ENCODE data around the gene ZCWPW1. TPM values are rescaled to one million over a fixed set of nuclear protein-coding genes. Genes with fewer than 3 reads are reported as not detected.

Gene ZCWPW1
- total RNA-seq, 2 donors from 2014 or later = 5.5 to 34.6 TPM

DNA sequence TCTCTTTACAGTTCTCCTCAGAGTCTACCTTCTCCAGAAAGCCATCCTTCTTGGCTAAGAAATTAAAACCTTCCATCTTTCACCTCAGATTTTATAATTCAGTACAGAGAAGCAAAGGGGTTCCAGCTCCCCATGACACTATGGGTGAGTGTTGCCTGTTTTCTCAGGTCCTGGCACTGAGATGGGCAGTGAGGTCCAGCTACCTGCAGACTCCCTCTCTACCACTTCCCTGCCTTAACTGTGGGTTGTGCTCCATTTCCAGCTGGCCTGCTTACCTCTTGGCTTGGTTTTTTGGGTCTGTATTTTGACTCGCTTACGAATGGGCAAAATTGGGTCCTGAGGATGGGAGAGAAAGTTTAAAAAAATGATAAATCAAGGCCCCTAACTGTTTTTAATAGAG is 26.3 kb downstream of the ZCWPW1 start:
- WGBS = 100% methylated on average over 2 of the region's 2 CpGs
- no peak overlapping the region for H3K27ac ChIP-seq
- H3K4me1 ChIP-seq (replicated peaks) = no peaks in the 10 kb centered on the region
- no peak for DNase-seq (ENCODE audit: low spot score)
- no peak overlapping the region for H3K4me3 ChIP-seq
- H3K27me3 ChIP-seq (replicated peaks; ENCODE audit: insufficient read depth) = no peaks in the 10 kb centered on the region
- TF ChIP-seq POLR2A (IDR thresholded peaks at IDR 0.05) (no peak), CTCF (IDR thresholded peaks at IDR 0.05) (no peak), POLR2AphosphoS5 (IDR thresholded peaks at IDR 0.05) (no peak)
- intact Hi-C loops (cut with DNase I) = no loop called here
- H3K36me3 ChIP-seq = no peaks in the 10 kb centered on the region
- no peaks in the 10 kb centered on the region for H3K9me3 ChIP-seq

GRCh38 chr7:100401811-100402210 is 26.7 kb downstream of the ZCWPW1 start:
- no peak for DNase-seq (ENCODE audit: low spot score)
- Histone ChIP-seq H3K4me3 (no peak overlapping the region), H3K27me3 (replicated peaks; ENCODE audit: insufficient read depth) (no peaks in the 10 kb centered on the region), H3K9me3 (no peaks in the 10 kb centered on the region), H3K27ac (no peak overlapping the region), H3K36me3 (no peaks in the 10 kb centered on the region), H3K4me1 (replicated peaks) (no peaks in the 10 kb centered on the region)
- intact Hi-C loops (cut with DNase I) = no loop called here
- no peak for TF ChIP-seq POLR2A (IDR thresholded peaks at IDR 0.05)
- 86% methylated on average over 5 of the region's 5 CpGs for WGBS

DNA sequence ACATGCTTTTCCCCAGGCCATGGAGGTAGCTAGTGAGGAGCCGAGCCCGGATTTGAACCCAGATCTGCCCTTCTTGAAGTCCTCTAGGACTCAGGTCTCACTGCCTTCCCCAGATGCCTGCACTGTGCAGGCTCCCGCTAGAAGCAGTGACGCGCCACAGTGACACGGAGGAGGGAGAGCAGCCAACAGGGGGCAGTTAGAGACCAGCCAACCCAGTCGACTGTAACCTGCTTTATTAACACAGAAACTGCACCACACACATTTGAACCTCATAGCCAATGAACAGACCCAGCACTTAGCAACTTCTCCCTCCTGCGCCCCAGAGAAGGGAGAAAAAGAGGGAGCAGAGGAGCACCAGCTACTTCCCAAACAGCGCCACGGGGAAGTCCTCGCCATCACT is 27.8 kb downstream of the ZCWPW1 start:
- Histone ChIP-seq H3K4me1 (replicated peaks) (no peaks in the 10 kb centered on the region), H3K27me3 (replicated peaks; ENCODE audit: insufficient read depth) (no peaks in the 10 kb centered on the region), H3K36me3 (no peaks in the 10 kb centered on the region), H3K27ac (no peak overlapping the region), H3K4me3 (no peak overlapping the region), H3K9me3 (no peaks in the 10 kb centered on the region)
- WGBS = 89% methylated on average over 11 of the region's 11 CpGs
- intact Hi-C loops (cut with DNase I) = no loop called here
- TF ChIP-seq POLR2A (IDR thresholded peaks at IDR 0.05) (no peak), CTCF (IDR thresholded peaks at IDR 0.05) (no peak), POLR2AphosphoS5 (IDR thresholded peaks at IDR 0.05) (no peak)
- DNase-seq (ENCODE audit: low spot score) = no peak

GRCh38 chr7:100400041-100400440 is 28.5 kb downstream of the ZCWPW1 start:
- no peak for DNase-seq (ENCODE audit: low spot score)
- Histone ChIP-seq H3K27ac (no peak overlapping the region), H3K9me3 (no peaks in the 10 kb centered on the region), H3K27me3 (replicated peaks; ENCODE audit: insufficient read depth) (no peaks in the 10 kb centered on the region), H3K4me1 (replicated peaks) (no peaks in the 10 kb centered on the region), H3K36me3 (no peaks in the 10 kb centered on the region), H3K4me3 (no peak overlapping the region)
- 96% methylated on average over 3 of the region's 3 CpGs for WGBS
- TF ChIP-seq POLR2AphosphoS5 (IDR thresholded peaks at IDR 0.05) (no peak), CTCF (IDR thresholded peaks at IDR 0.05) (no peak), POLR2A (IDR thresholded peaks at IDR 0.05) (no peak)
- intact Hi-C loops (cut with DNase I) = no loop called here

DNA sequence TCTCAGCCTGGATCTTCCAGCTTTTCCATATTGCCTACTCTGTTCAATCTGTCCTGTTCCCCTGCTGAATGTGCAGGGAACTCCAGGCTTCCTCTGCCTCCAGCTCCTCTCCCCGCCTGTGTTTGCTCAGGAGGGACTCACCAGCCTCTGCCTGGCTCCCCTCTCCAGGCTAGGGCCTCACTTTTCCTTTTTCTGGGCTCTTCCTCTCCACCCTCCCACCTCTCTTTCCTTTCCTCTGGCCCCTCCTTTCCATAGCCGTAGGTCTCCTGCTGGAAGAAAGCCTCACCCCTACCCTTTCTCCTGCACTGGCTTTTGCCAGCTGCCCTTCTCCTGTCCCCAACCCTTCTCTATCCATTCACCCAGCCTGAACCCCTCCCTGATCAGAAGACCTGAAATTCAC is 30.3 kb downstream of the ZCWPW1 start:
- no peak for DNase-seq (ENCODE audit: low spot score)
- no peak for TF ChIP-seq CTCF (IDR thresholded peaks at IDR 0.05)
- TF ChIP-seq POLR2AphosphoS5 (IDR thresholded peaks at IDR 0.05) = no peak
- TF ChIP-seq POLR2A (IDR thresholded peaks at IDR 0.05) = no peak
- Histone ChIP-seq H3K4me3 (no peak overlapping the region), H3K36me3 (no peaks in the 10 kb centered on the region), H3K4me1 (replicated peaks) (no peaks in the 10 kb centered on the region), H3K27ac (no peak overlapping the region), H3K9me3 (no peaks in the 10 kb centered on the region), H3K27me3 (replicated peaks; ENCODE audit: insufficient read depth) (no peaks in the 10 kb centered on the region)
- WGBS = 58% methylated on average over 2 of the region's 2 CpGs
- intact Hi-C loops (cut with DNase I) = no loop called here

All from prostate gland (tissue), 2 donors.